IMR-90 (cell line): ENCODE results near the gene POLR2L. TPM values are rescaled to one million over a fixed set of nuclear protein-coding genes. Genes with fewer than 3 reads are reported as not detected.

Source experiments
- ATAC-seq: fragments of 200-7000 bp; cut with Tn5 transposase; 2 replicates; pipeline ENCODE4 v1.9.1; 2020; ENCODE audit warnings: low read depth, mild to moderate bottlenecking, moderate library complexity
- BruUV-seq: library from RNA; stranded (reverse); fragments of 400-500 nt; replicated peaks from 2 replicates; lab custom pipeline; 2021; lab: Mats Ljungman, UMichigan
- CTCF ChIA-PET: fragments of 300-600 bp; formaldehyde crosslinking; extraction: SDS; loops from one replicate; lab custom pipeline; 2021; ENCODE audit warnings: antibody characterized with exemption; lab: Yijun Ruan, JAX
- POLR2A ChIA-PET: fragments of 300-600 bp; sonication (Branson Sonifier 250); formaldehyde crosslinking; loops from one replicate; lab custom pipeline; 2022; ENCODE audit warnings: antibody characterized with exemption; ENCODE audit not compliant: unreplicated experiment; lab: Charles Lee
- DNase-seq: peaks from one replicate; pipeline ENCODE4 v3.0.0; 2013
- H2AFZ ChIP-seq: replicated peaks from 2 replicates; pipeline ENCODE3; 2013; ENCODE audit warnings: low read length, mild to moderate bottlenecking; ENCODE audit not compliant: poor library complexity
- H2AK5ac ChIP-seq: 2 replicates; pipeline ENCODE4 v1.6.1; 2013; ENCODE audit warnings: low read depth, low read length, inconsistent platforms
- H2AK9ac ChIP-seq: replicated peaks from 2 replicates; pipeline ENCODE3; 2013; ENCODE audit warnings: mild to moderate bottlenecking, low read depth, low read length, moderate library complexity; ENCODE audit not compliant: poor library complexity
- H2BK120ac ChIP-seq: 2 replicates; pipeline ENCODE4 v1.6.1; 2013; ENCODE audit warnings: low read depth, low read length, inconsistent platforms
- H2BK15ac ChIP-seq: 3 replicates; pipeline ENCODE4 v1.6.1; 2013; ENCODE audit warnings: low read depth, low read length, inconsistent platforms
- H2BK20ac ChIP-seq: 2 replicates; pipeline ENCODE4 v1.6.1; 2013; ENCODE audit warnings: low read depth, mild to moderate bottlenecking, inconsistent platforms, low read length, moderate library complexity
- H2BK5ac ChIP-seq: 2 replicates; pipeline ENCODE4 v1.6.1; 2013; ENCODE audit warnings: mild to moderate bottlenecking, low read depth, low read length, inconsistent platforms; ENCODE audit not compliant: poor library complexity, severe bottlenecking
- H3K14ac ChIP-seq: replicated peaks from 2 replicates; pipeline ENCODE4 v1.6.1; 2013; ENCODE audit warnings: low read depth, low read length, inconsistent platforms
- H3K18ac ChIP-seq: 2 replicates; pipeline ENCODE4 v1.6.1; 2013; ENCODE audit warnings: low read depth, low read length, control low read depth
- H3K23ac ChIP-seq: 2 replicates; pipeline ENCODE4 v1.6.1; 2013; ENCODE audit warnings: low read depth, low read length, inconsistent platforms
- H3K27ac ChIP-seq: 2 replicates; pipeline ENCODE4 v1.5.1; 2013; ENCODE audit warnings: mild to moderate bottlenecking, control low read depth, low read length; ENCODE audit not compliant: insufficient read depth
- H3K27me3 ChIP-seq: 2 replicates; pipeline ENCODE4 v1.6.1; 2013; ENCODE audit warnings: low read length; ENCODE audit not compliant: control insufficient read depth, insufficient read depth
- H3K36me3 ChIP-seq: 2 replicates; pipeline ENCODE4 v1.6.1; 2013; ENCODE audit warnings: low read length, mixed read lengths; ENCODE audit not compliant: control insufficient read depth, insufficient read depth
- H3K4ac ChIP-seq: 2 replicates; pipeline ENCODE4 v1.6.1; 2013; ENCODE audit warnings: low read depth, low read length, inconsistent platforms
- H3K4me1 ChIP-seq: 2 replicates; pipeline ENCODE4 v1.6.1; 2013; ENCODE audit warnings: low read length, mixed read lengths; ENCODE audit not compliant: control insufficient read depth, insufficient read depth
- H3K4me2 ChIP-seq: 2 replicates; pipeline ENCODE4 v1.6.1; 2013; ENCODE audit warnings: low read depth, mild to moderate bottlenecking, control low read depth, low read length, moderate library complexity
- H3K4me3 ChIP-seq: 2 replicates; pipeline ENCODE4 v1.5.1; 2013; ENCODE audit warnings: low read depth, mild to moderate bottlenecking, control low read depth, low read length, moderate library complexity; ENCODE audit not compliant: insufficient read depth
- H3K56ac ChIP-seq: 2 replicates; pipeline ENCODE4 v1.6.1; 2013; ENCODE audit warnings: low read length, inconsistent platforms; ENCODE audit not compliant: insufficient read depth; ENCODE audit errors: extremely low read depth
- H3K79me1 ChIP-seq, 2 experiments: 2 replicates each; pipeline ENCODE4 v1.6.1; 2013; ENCODE audit warnings: low read length in 2 of 2, inconsistent platforms in 1 of 2, low read depth in 1 of 2
- H3K9ac ChIP-seq: 2 replicates; pipeline ENCODE4 v1.6.1; 2013; ENCODE audit warnings: low read depth, low read length, control low read depth
- H3K9me1 ChIP-seq: 2 replicates; pipeline ENCODE4 v1.6.1; 2013; ENCODE audit warnings: low read length, inconsistent platforms; ENCODE audit not compliant: insufficient read depth
- H3K9me3 ChIP-seq: 2 replicates; pipeline ENCODE4 v1.6.1; 2013; ENCODE audit warnings: low read length; ENCODE audit not compliant: control insufficient read depth, insufficient read depth
- H4K20me1 ChIP-seq: 2 replicates; pipeline ENCODE4 v1.6.1; 2013; ENCODE audit warnings: low read length, inconsistent platforms; ENCODE audit not compliant: insufficient read depth
- H4K5ac ChIP-seq: 2 replicates; pipeline ENCODE4 v1.6.1; 2013; ENCODE audit warnings: mild to moderate bottlenecking, low read depth, low read length, control low read depth
- H4K8ac ChIP-seq, 2 experiments: 2 replicates each; pipeline ENCODE4 v1.6.1; 2013; ENCODE audit warnings: low read depth in 2 of 2, low read length in 2 of 2, control low read depth in 1 of 2, inconsistent platforms in 1 of 2
- H4K91ac ChIP-seq: 2 replicates; pipeline ENCODE4 v1.6.1; 2013; ENCODE audit warnings: low read depth, low read length, inconsistent platforms; ENCODE audit not compliant: insufficient read depth
- CEBPB ChIP-seq: IDR thresholded peaks from 2 replicates; pipeline ENCODE4 v1.6.1; 2012; ENCODE audit warnings: low read depth, low read length, improper control_type of control experiment
- CHD1 ChIP-seq: IDR thresholded peaks from 2 replicates; pipeline ENCODE4 v1.6.1; 2012; ENCODE audit warnings: low read depth, low read length, improper control_type of control experiment
- ELK1 ChIP-seq: fragments of 150-350 bp; IDR thresholded peaks from 2 replicates; pipeline ENCODE4 v1.6.1; 2016; ENCODE audit warnings: low read depth, mild to moderate bottlenecking, low read length, moderate library complexity, borderline replicate concordance
- MAFK ChIP-seq: IDR thresholded peaks from 2 replicates; pipeline ENCODE4 v1.6.1; 2012; ENCODE audit warnings: low read depth, low read length, improper control_type of control experiment
- MAZ ChIP-seq: IDR thresholded peaks from 2 replicates; pipeline ENCODE4 v1.6.1; 2012; ENCODE audit warnings: low read depth, mild to moderate bottlenecking, low read length, improper control_type of control experiment, moderate library complexity, borderline replicate concordance
- MXI1 ChIP-seq: IDR thresholded peaks from 2 replicates; pipeline ENCODE4 v1.6.1; 2012; ENCODE audit warnings: low read depth, mild to moderate bottlenecking, low read length, moderate library complexity, borderline replicate concordance
- NFE2L2 ChIP-seq: fragments of 150-350 bp; IDR thresholded peaks from 2 replicates; pipeline ENCODE4 v1.6.1; 2016; ENCODE audit warnings: low read depth, mild to moderate bottlenecking, low read length
- POLR2A ChIP-seq: IDR thresholded peaks from 2 replicates; pipeline ENCODE4 v1.6.1; 2012; ENCODE audit warnings: mild to moderate bottlenecking, low read depth, low read length
- RAD21 ChIP-seq: IDR thresholded peaks from 2 replicates; pipeline ENCODE4 v1.6.1; 2012; ENCODE audit warnings: low read length, improper control_type of control experiment
- RCOR1 ChIP-seq: IDR thresholded peaks from 2 replicates; pipeline ENCODE4 v1.6.1; 2012; ENCODE audit warnings: mild to moderate bottlenecking, low read length, improper control_type of control experiment; ENCODE audit not compliant: insufficient replicate concordance
- RFX5 ChIP-seq: IDR thresholded peaks from 2 replicates; pipeline ENCODE4 v1.8.0; 2012; ENCODE audit warnings: low read depth, mild to moderate bottlenecking, low read length, moderate library complexity
- SMC3 ChIP-seq: fragments of 150-350 bp; IDR thresholded peaks from 2 replicates; pipeline ENCODE4 v1.6.1; 2016; ENCODE audit warnings: low read depth, mild to moderate bottlenecking, antibody characterized with exemption, low read length, moderate library complexity
- USF2 ChIP-seq: fragments of 150-350 bp; IDR thresholded peaks from 2 replicates; pipeline ENCODE4 v1.6.1; 2017; ENCODE audit warnings: mild to moderate bottlenecking, antibody characterized with exemption, low read length, low read depth
- WGBS, 2 experiments: methylation state at CpG; one replicate each; pipeline versions ENCODE4 v1.1.5 to v1.1.7; 2013; ENCODE audit warnings: missing lambda C conversion rate in 2 of 2; ENCODE audit not compliant: insufficient read length in 1 of 2; ENCODE audit errors: extremely low coverage in 2 of 2; 5-methylcytosine and 5-hydroxymethylcytosine counted together
- dilution Hi-C: fragments of 300-500 bp; cut with HindIII; formaldehyde crosslinking; loops from one replicate; pipeline ENCODE4 v1.14.3; 2018; ENCODE audit warnings: low sequenced_read_pairs; ENCODE audit not compliant: unreplicated experiment
- in situ Hi-C: fragments of 300-500 bp; cut with MboI; formaldehyde crosslinking; loops from 3 replicates; pipeline ENCODE4 v1.14.3; 2019; ENCODE audit warnings: low sequenced_read_pairs, inconsistent platforms, mixed read lengths
- intact Hi-C: fragments of 100-400 bp; cut with micrococcal nuclease; formaldehyde crosslinking; loops from 2 replicates; pipeline ENCODE4 v1.10.0; 2022
- polyA plus RNA-seq, 3 experiments: library from polyadenylated mRNA; depleted of rRNA; stranded (reverse); fragments of >200 nt; gene quantifications; 2 replicates each; pipeline ENCODE4 v1.2.3, GENCODE V29; 2012; ENCODE audit warnings: low replicate concordance in 1 of 3
- total RNA-seq: library from RNA; depleted of rRNA; stranded (reverse); fragments of >200 nt; gene quantifications from 2 replicates; pipeline ENCODE4 v1.2.3, GENCODE V29; 2012

The POLR2L gene
- total and polyA plus RNA-seq, 2 of the 4 experiments (the other 2 are of a cell fraction), result 44.4 to 416 TPM

GRCh38 chr11:872799-873198, 30.5 kb upstream of the POLR2L start:
- Histone ChIP-seq H4K5ac (no peak overlapping the region), H2AFZ (no peak overlapping the region), H2BK5ac (no peak overlapping the region), H2AK5ac (no peak overlapping the region), H2AK9ac (peak overlapping the region; percentile 78), H3K4me1 (no peaks in the 10 kb centered on the region; the same call in 1 of the 2 replicates), H3K9me3 (no peaks in the 10 kb centered on the region), H3K27me3 (no peaks in the 10 kb centered on the region), H3K23ac (no peak overlapping the region), H2BK15ac (no peak overlapping the region), H3K14ac (no peak overlapping the region), H3K27ac (no peak overlapping the region), H3K9ac (no peak overlapping the region), H3K4me2 (no peak overlapping the region), H3K9me1 (peaks cover 3% of the 10 kb centered on the region), H4K20me1 (peaks cover 11% of the 10 kb centered on the region), H3K18ac (no peak overlapping the region), H2BK120ac (no peak overlapping the region), H3K56ac (no peak overlapping the region), H4K8ac (no peak overlapping the region), H3K36me3 (peaks cover 7% of the 10 kb centered on the region; the same call in 1 of the 2 replicates), H2BK20ac (no peak overlapping the region), H4K91ac (no peak overlapping the region), H3K4ac (no peak overlapping the region), H3K79me1 (peaks cover 2 to 4% of the 10 kb centered on the region in 2 experiments; a peak in 1 of 4 replicates), H3K4me3 (no peak overlapping the region)
- BruUV-seq, result no TSS peak
- DNase-seq (no peak), ATAC-seq (no peak)
- intact Hi-C loops, result no loop called here
- 100% methylated on average over 3 of the region's 9 CpGs; no CpG with 5 or more reads in 1 of the 2 experiments for WGBS, 2 experiments
- POLR2A ChIA-PET, result no interaction called here
- TF ChIP-seq MAFK, result no peak
- TF ChIP-seq CHD1, result no peak
- no peak for TF ChIP-seq NFE2L2
- TF ChIP-seq POLR2A, result no peak
- no peak for TF ChIP-seq RCOR1
- no peak for TF ChIP-seq SMC3
- TF ChIP-seq CEBPB, result no peak
- no peak for TF ChIP-seq USF2
- no peak for TF ChIP-seq ELK1
- TF ChIP-seq RFX5, result no peak
- TF ChIP-seq RAD21, result no peak
- no peak for TF ChIP-seq MAZ
- no peak for TF ChIP-seq MXI1
- in situ Hi-C loops, result no loop called here
- dilution Hi-C loops, result no loop called here
- CTCF ChIA-PET, result no interaction called here
